Muscle of leg (tissue), 11 donors: ENCODE measurements around the gene CDC42BPB. TPM values are rescaled to one million over a fixed set of nuclear protein-coding genes. Genes with fewer than 3 reads are reported as not detected.

ENCODE experiments used
- DNase-seq: peaks from one replicate; pipeline ENCODE4 v3.0.0; 2013
- H3K27ac ChIP-seq: one replicate; pipeline ENCODE4 v1.5.1; 2013; ENCODE audit warnings: mild to moderate bottlenecking, low read length, control low read depth
- H3K27me3 ChIP-seq: one replicate; pipeline ENCODE4 v1.6.1; 2013; ENCODE audit warnings: low read length; ENCODE audit not compliant: control insufficient read depth, insufficient read depth
- H3K36me3 ChIP-seq: one replicate; pipeline ENCODE4 v1.6.1; 2013; ENCODE audit warnings: low read length; ENCODE audit not compliant: control insufficient read depth, insufficient read depth
- H3K4me1 ChIP-seq: one replicate; pipeline ENCODE4 v1.6.1; 2013; ENCODE audit warnings: low read length; ENCODE audit not compliant: control insufficient read depth, insufficient read depth
- H3K4me3 ChIP-seq: one replicate; pipeline ENCODE4 v1.5.1; 2013; ENCODE audit warnings: low read length, control low read depth
- H3K9me3 ChIP-seq: replicated peaks from 2 replicates; pipeline ENCODE4 v1.6.1; 2013; ENCODE audit warnings: low read depth, low read length; ENCODE audit not compliant: control insufficient read depth
- WGBS: methylation state at CpG from one replicate; pipeline ENCODE4 v1.1.5; 2013; ENCODE audit warnings: missing lambda C conversion rate; ENCODE audit not compliant: insufficient coverage; 5-methylcytosine and 5-hydroxymethylcytosine counted together
- polyA plus RNA-seq, 8 donors: library from polyadenylated mRNA; unstranded; fragments of 120-200 nt; gene quantifications; one replicate each; pipeline versions ENCODE4 v1.2.1 to v1.2.3, GENCODE V29; 2013; ENCODE audit warnings: inconsistent platforms in 1 of 8, low replicate concordance in 1 of 8; ENCODE audit not compliant: insufficient read length in 8 of 8, insufficient read depth in 1 of 8
- total RNA-seq: library from RNA; stranded (reverse); fragments of 120-200 nt; gene quantifications from one replicate; pipeline ENCODE4 v1.2.4, GENCODE V29; 2013

CDC42BPB gene
- total and polyA plus RNA-seq, 9 donors: 34.8 to 65.7 (median 55.4) TPM

GRCh38 chr14:102966681-102967505, 90.5 kb downstream of the CDC42BPB start:
- Histone ChIP-seq H3K36me3 (peaks cover 74% of the 10 kb centered on the region), H3K4me3 (no peak overlapping the region), H3K27me3 (no peaks in the 10 kb centered on the region), H3K27ac (peak overlapping the region; percentile 62), H3K9me3 (no peaks in the 10 kb centered on the region), H3K4me1 (peaks cover 36% of the 10 kb centered on the region)
- whole genome bisulfite sequencing: 8% methylated on average over 10 of the region's 21 CpGs
- DNase-seq: peak; percentile 93

GRCh38 chr14:102965971-102966655, 91.2 kb downstream of the CDC42BPB start:
- H3K27ac ChIP-seq: no peak overlapping the region
- DNase-seq: no peak
- H3K36me3 ChIP-seq: peaks cover 73% of the 10 kb centered on the region
- H3K4me3 ChIP-seq: no peak overlapping the region
- no peaks in the 10 kb centered on the region for H3K27me3 ChIP-seq
- peaks cover 36% of the 10 kb centered on the region for H3K4me1 ChIP-seq
- WGBS: 85% methylated on average over 14 of the region's 20 CpGs
- H3K9me3 ChIP-seq: no peaks in the 10 kb centered on the region

GRCh38 chr14:102965282-102965681, 92.1 kb downstream of the CDC42BPB start:
- no peak for DNase-seq
- no CpG with 5 or more reads among the region's 3 CpGs for WGBS
- Histone ChIP-seq H3K27ac (no peak overlapping the region), H3K9me3 (no peaks in the 10 kb centered on the region), H3K36me3 (peaks cover 76% of the 10 kb centered on the region), H3K4me3 (no peak overlapping the region), H3K4me1 (peaks cover 36% of the 10 kb centered on the region), H3K27me3 (no peaks in the 10 kb centered on the region)

- Histone ChIP-seq H3K27me3 (no peaks in the 10 kb centered on the region), H3K4me1 (peaks cover 26% of the 10 kb centered on the region), H3K4me3 (no peak overlapping the region), H3K27ac (no peak overlapping the region), H3K36me3 (peaks cover 75% of the 10 kb centered on the region), H3K9me3 (no peaks in the 10 kb centered on the region)
- no peak for DNase-seq
- 96% methylated on average over 34 of the region's 39 CpGs for WGBS
Observed at GRCh38 chr14:102964152-102964730, 93.1 kb downstream of the CDC42BPB start.

- WGBS: 86% methylated on average over 6 of the region's 9 CpGs
- Histone ChIP-seq H3K36me3 (peaks cover 80% of the 10 kb centered on the region), H3K9me3 (no peaks in the 10 kb centered on the region), H3K27ac (no peak overlapping the region), H3K4me3 (no peak overlapping the region), H3K4me1 (peaks cover 7% of the 10 kb centered on the region), H3K27me3 (no peaks in the 10 kb centered on the region)
- no peak for DNase-seq
Observed at GRCh38 chr14:102962111-102962627, 95.2 kb downstream of the CDC42BPB start.

GRCh38 chr14:102958461-102958860, 98.9 kb downstream of the CDC42BPB start:
- Histone ChIP-seq H3K36me3 (peaks cover 81% of the 10 kb centered on the region), H3K27me3 (no peaks in the 10 kb centered on the region), H3K4me1 (no peaks in the 10 kb centered on the region), H3K27ac (no peak overlapping the region), H3K4me3 (no peak overlapping the region), H3K9me3 (no peaks in the 10 kb centered on the region)
- no peak for DNase-seq
- WGBS: 87% methylated on average over 7 of the region's 10 CpGs

- peaks cover 2% of the 10 kb centered on the region for H3K4me1 ChIP-seq
- H3K36me3 ChIP-seq: peaks cover 83% of the 10 kb centered on the region
- no peak overlapping the region for H3K4me3 ChIP-seq
- 87% methylated on average over 10 of the region's 10 CpGs for WGBS
- DNase-seq: no peak
- no peaks in the 10 kb centered on the region for H3K27me3 ChIP-seq
- H3K9me3 ChIP-seq: no peaks in the 10 kb centered on the region
- H3K27ac ChIP-seq: no peak overlapping the region
Observed at GRCh38 chr14:102957222-102957621, 100.1 kb downstream of the CDC42BPB start.

- Histone ChIP-seq H3K27me3 (no peaks in the 10 kb centered on the region), H3K4me1 (peaks cover 7% of the 10 kb centered on the region), H3K9me3 (no peaks in the 10 kb centered on the region), H3K27ac (no peak overlapping the region), H3K4me3 (no peak overlapping the region), H3K36me3 (peaks cover 80% of the 10 kb centered on the region)
- WGBS: 86% methylated on average over 2 of the region's 8 CpGs
- no peak for DNase-seq
Observed at GRCh38 chr14:102955636-102956408, 101.5 kb downstream of the CDC42BPB start.

- no peak for DNase-seq
- no peak overlapping the region for H3K27ac ChIP-seq
- no peaks in the 10 kb centered on the region for H3K27me3 ChIP-seq
- H3K36me3 ChIP-seq: peaks cover 81% of the 10 kb centered on the region
- no peaks in the 10 kb centered on the region for H3K9me3 ChIP-seq
- no peak overlapping the region for H3K4me3 ChIP-seq
- 94% methylated on average over 17 of the region's 18 CpGs for WGBS
- H3K4me1 ChIP-seq: peaks cover 21% of the 10 kb centered on the region
Observed at GRCh38 chr14:102954081-102954789, 103.1 kb downstream of the CDC42BPB start.
